Mucosa of descending colon (tissue), 3 donors: ENCODE data around the gene DPM2. TPM values are rescaled to one million over a fixed set of nuclear protein-coding genes. Genes with fewer than 3 reads are reported as not detected.
A peak's percentile ranks its signal among the peaks of the same experiment; 100 is the strongest.

Source experiments
- ATAC-seq: fragments of 200-7000 bp; cut with Tn5 transposase; one replicate; pipeline ENCODE4 v1.9.1; 2020; ENCODE audit warnings: mild to moderate bottlenecking, moderate library complexity
- DNase-seq, 3 donors: peaks; one replicate each; pipeline ENCODE4 v3.0.0-alpha.2; 2020
- H3K36me3 ChIP-seq: fragments of 200-600 bp; one replicate; pipeline ENCODE4 v1.8.0; 2021; ENCODE audit warnings: low read depth, mild to moderate bottlenecking
- H3K4me1 ChIP-seq: fragments of 200-600 bp; one replicate; pipeline ENCODE4 v1.8.0; 2021; ENCODE audit warnings: low read depth, mild to moderate bottlenecking
- H3K4me3 ChIP-seq: fragments of 200-600 bp; one replicate; pipeline ENCODE4 v1.8.0; 2021; ENCODE audit warnings: mild to moderate bottlenecking
- H3K9me3 ChIP-seq: fragments of 200-600 bp; one replicate; pipeline ENCODE4 v1.8.0; 2021; ENCODE audit warnings: mild to moderate bottlenecking
- intact Hi-C, 2 donors: fragments of 100-400 bp; cut with DNase I in 1 of 2; cut with micrococcal nuclease in 1 of 2; formaldehyde crosslinking; loops; one replicate each; pipeline versions ENCODE4 v1.11.0 to v1.11.1; 2022; cut with DNase I, micrococcal nuclease
- total RNA-seq, 3 donors: library from RNA; stranded (reverse); fragmentation: NEBNext Ultra II Directional in 2 of 3; extraction: Animal tissue kit (Norgen Biotek cat#: 25700) in 2 of 3; gene quantifications; one replicate each; pipeline versions ENCODE4 v1.2.1 to v1.2.4, GENCODE V29; 2021 to 2023
- TF ChIP-seq, protein P1 (sequence below): fragments of 200-600 bp; IDR thresholded peaks from one replicate; pipeline ENCODE4 v1.8.0; 2022; ENCODE audit warnings: antibody characterized with exemption, mild to moderate bottlenecking
- donor health status: DM: no; HTN: no; CAD: no; lungs with moderate emphysema.
- donor health status: DM: no; HTN: no; CAD: no.
- donor health status: DM: no; HTN: yes; CAD: no.

The DPM2 gene
- total RNA-seq, 3 donors from 2014 or later = 23.0 to 30.4 (median 29.4) TPM

DNA sequence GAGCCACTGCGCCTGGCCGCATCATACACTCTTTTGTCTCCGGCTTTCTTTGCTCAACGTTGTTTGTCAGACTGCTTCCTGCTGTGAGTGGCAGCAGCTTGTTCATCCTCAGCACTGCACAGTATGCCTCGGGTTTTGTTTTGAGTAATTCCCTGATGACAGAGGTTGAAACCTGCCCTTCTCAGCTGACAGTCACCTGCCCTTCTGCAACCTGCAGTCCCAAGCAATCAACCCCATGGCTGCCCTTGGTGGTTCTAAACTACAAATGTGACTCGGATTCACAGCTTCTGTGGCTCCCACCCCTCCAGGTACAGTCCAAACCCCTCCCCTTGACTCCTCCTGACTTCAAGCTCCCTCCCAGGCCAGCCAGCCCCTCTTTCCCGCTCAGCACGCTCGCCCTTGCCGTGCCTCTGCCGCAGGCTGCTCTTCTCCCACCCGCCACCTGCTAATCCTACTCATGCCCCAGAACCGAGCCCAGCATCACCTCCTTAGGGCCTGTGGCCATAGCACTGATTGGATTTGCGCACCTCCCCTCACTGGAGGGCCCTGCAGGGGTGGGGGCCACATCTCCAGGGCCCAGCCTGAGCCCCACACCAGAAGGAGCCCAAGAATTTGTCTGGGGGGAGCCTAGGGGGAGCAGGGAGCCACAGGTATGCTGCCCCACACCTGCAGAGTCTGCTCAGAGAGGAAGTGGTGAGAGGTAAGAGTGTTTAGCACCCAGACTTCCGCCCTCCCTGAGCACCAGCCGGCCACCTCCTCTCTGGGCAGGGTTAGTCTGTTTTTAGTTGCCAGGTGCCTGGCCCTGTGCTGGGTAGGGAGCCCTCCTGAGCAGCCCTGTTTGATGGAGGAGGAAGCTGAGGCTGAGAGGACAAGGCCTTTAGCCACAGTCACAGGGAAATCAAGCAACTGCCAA, 33.0 kb upstream of the DPM2 start:
- Histone ChIP-seq H3K4me1 (peaks cover 98% of the 10 kb centered on the region), H3K9me3 (no peaks in the 10 kb centered on the region), H3K4me3 (no peak overlapping the region), H3K36me3 (no peaks in the 10 kb centered on the region)
- ATAC-seq (peak; percentile 38), DNase-seq (peak in 2 of 3 donors; percentile 58 to 82)
- intact Hi-C loops = no loop called here
- TF ChIP-seq, protein P1, sequence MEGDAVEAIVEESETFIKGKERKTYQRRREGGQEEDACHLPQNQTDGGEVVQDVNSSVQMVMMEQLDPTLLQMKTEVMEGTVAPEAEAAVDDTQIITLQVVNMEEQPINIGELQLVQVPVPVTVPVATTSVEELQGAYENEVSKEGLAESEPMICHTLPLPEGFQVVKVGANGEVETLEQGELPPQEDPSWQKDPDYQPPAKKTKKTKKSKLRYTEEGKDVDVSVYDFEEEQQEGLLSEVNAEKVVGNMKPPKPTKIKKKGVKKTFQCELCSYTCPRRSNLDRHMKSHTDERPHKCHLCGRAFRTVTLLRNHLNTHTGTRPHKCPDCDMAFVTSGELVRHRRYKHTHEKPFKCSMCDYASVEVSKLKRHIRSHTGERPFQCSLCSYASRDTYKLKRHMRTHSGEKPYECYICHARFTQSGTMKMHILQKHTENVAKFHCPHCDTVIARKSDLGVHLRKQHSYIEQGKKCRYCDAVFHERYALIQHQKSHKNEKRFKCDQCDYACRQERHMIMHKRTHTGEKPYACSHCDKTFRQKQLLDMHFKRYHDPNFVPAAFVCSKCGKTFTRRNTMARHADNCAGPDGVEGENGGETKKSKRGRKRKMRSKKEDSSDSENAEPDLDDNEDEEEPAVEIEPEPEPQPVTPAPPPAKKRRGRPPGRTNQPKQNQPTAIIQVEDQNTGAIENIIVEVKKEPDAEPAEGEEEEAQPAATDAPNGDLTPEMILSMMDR = no peak

DNA sequence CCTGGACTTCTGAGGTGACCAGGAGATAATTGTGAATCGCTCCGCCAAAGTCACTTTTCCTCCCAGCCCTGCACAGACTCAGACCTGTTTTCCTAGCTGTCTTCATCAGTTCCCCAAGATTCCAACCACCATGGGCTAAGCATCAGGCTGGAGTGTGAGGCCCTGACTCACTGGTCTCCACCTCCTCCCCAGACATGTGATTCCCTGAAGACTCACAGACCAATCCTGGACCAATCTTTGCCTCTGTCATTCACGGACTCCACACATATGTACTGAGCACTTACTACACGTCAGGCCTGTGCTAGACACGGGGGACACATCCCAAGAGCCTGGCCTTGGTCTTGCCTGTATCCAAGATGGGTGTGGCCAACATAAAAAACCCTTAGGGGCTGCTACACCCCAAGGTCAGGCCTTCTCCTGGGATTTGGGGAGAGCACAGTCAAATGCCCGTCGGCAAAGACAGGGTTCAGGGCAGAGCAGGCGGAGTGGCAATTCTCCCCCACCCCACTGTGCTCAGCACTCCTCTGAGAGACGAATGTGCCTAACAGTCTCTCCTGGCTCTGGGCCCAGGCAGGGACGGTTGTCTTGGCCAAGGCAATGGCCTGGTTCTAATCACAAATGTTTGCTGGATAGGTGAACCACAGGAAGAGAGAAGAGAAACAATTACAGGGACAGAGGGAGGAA, 31.2 kb upstream of the DPM2 start:
- peak; percentile 64 to 66 (median 66) for DNase-seq
- peaks cover 89% of the 10 kb centered on the region for H3K4me1 ChIP-seq
- intact Hi-C loops = no loop called here
- no peaks in the 10 kb centered on the region for H3K9me3 ChIP-seq
- TF ChIP-seq, protein P1 = no peak
- no peak overlapping the region for H3K4me3 ChIP-seq
- no peaks in the 10 kb centered on the region for H3K36me3 ChIP-seq
- peak; percentile 8 for ATAC-seq

DNA sequence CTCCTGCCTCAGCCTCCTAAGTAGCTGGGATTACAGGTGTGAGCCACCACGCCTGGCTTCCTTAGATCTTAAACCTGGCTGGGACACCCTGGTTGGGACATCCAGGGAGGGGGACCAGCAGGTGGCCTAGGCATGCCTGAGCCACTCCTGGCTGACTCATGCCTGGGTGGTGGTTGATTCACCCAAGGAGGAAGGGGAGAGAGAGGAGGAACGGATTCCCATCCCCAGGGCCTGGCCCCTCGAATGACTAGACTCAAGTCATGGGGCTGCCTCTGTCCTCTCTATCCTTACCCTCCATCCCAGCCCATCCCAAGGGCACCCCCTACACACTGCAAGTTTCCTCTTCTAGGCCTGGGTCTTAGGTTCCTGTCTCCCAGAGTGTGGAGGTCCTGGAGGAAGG, 30.4 kb upstream of the DPM2 start:
- ATAC-seq = peak; percentile 66
- TF ChIP-seq, protein P1 = no peak
- peak; percentile 66 to 86 (median 78) for DNase-seq
- no peak overlapping the region for H3K4me3 ChIP-seq
- no peaks in the 10 kb centered on the region for H3K36me3 ChIP-seq
- no peaks in the 10 kb centered on the region for H3K9me3 ChIP-seq
- intact Hi-C loops = no loop called here
- H3K4me1 ChIP-seq = peaks cover 88% of the 10 kb centered on the region

DNA sequence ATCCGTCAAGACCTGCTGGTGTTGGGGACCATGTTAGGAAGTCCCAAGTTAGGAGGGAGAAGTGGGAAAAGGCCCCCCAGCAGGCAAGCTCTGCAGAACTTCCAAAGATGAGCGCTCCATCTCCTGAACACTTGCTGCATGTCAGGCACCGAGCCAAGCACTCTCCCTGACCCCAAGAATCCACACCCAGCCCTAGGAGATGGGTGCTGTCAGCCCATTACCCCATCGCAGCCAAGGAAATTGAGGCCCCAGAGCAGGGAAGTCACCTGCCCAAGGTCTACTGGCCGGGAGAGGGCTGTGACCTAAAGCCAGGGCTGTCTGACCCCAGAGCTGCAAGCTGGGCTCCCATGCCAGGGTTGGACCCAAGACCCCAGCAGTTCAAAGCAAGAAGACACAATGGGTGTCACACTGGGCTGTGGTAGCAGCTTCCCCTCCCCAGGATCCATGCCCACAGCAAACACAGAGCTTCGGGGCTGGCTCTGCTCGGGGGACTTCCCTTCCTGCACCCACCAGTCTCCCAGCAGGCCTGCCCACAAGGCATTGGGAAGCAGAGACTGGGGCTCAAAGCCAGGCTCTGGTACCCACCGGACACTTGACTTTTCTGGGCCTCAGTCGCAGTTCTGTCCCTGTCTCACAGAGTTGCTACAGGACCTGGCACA, 29.6 kb upstream of the DPM2 start:
- Histone ChIP-seq H3K36me3 (no peaks in the 10 kb centered on the region), H3K9me3 (no peaks in the 10 kb centered on the region), H3K4me1 (peaks cover 82% of the 10 kb centered on the region), H3K4me3 (no peak overlapping the region)
- ATAC-seq = no peak
- peak in 2 of 3 donors; percentile 50 to 54 for DNase-seq
- intact Hi-C loops = no loop called here
- TF ChIP-seq, protein P1 = no peak

DNA sequence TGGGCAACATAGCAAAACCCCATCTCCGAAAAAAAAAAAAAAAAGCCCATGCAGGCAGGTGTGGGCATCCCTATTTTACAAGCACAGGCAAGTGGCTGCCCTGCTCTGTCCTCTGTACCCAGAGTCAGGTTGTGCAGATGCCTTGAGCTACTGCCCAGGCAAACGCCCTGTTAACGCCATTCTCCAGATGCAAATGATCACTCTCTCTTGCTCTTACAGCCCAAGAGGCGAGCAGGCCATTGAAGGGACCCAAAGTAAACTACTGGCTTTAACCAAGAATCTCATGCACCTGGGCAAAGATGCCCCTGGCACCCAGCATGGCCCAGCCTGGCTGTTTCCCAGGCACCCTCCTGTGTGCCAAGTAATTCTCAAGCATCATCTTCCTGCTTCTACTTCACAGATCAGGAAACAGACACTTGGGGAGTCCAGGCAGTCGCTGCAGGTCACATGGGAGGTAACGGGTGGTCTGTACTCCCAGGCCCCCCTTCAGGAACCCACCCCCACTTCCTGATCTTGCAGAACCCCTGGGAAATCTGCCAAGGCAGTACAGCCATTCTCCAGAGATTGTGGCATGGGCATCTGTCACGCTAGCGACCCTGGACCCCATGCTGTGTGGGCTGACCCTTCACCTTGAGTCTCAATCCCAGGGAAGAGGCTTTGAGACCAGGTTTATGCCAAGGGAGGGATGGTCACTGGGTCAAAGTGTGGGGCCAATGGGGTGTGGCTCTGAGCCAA, 28.9 kb upstream of the DPM2 start:
- intact Hi-C loops = no loop called here
- peaks cover 75% of the 10 kb centered on the region for H3K4me1 ChIP-seq
- ATAC-seq (no peak), DNase-seq (peak in 2 of 3 donors; percentile 45 to 53)
- H3K9me3 ChIP-seq = no peaks in the 10 kb centered on the region
- H3K36me3 ChIP-seq = no peaks in the 10 kb centered on the region
- H3K4me3 ChIP-seq = no peak overlapping the region
- TF ChIP-seq, protein P1 = no peak
